ENCODE data around the gene GAGE2A. TPM values are rescaled to one million over a fixed set of nuclear protein-coding genes. Genes with fewer than 3 reads are reported as not detected.

GAGE2A gene
- total RNA-seq, result not detected in 2 replicates

GRCh38 chrX:49589196-49589595 is at the start of gene GAGE2A:
Gene GAGE2A (plus strand): TSS chrX:49589496. CDS start chrX:49590651, 1,155 bp downstream.

GRCh38 chrX:49541433-49541832 is 47.9 kb upstream of the GAGE2A start, which contains the start of gene GAGE12D:
Gene GAGE12D (plus strand): TSS chrX:49541733. CDS start chrX:49542888, 1,155 bp downstream.

GRCh38 chrX:49550989-49551388 is 38.3 kb upstream of the GAGE2A start, which contains the start of gene GAGE12E:
Gene GAGE12E (plus strand): TSS chrX:49551289. CDS start chrX:49552444, 1,155 bp downstream.

GRCh38 chrX:49560542-49560941 is 28.8 kb upstream of the GAGE2A start, which contains the start of gene GAGE12F:
Gene GAGE12F (plus strand): TSS chrX:49560842. CDS start chrX:49561997, 1,155 bp downstream.

GRCh38 chrX:49570100-49570499 is 19.2 kb upstream of the GAGE2A start, which contains the start of gene GAGE12G:
Gene GAGE12G (plus strand): TSS chrX:49570400. CDS start chrX:49571555, 1,155 bp downstream.

GRCh38 chrX:49579649-49580048 is 9.6 kb upstream of the GAGE2A start, which contains the start of gene GAGE12H:
Gene GAGE12H (plus strand): TSS chrX:49579949. CDS start chrX:49581104, 1,155 bp downstream.

GRCh38 chrX:49598720-49599119 is 9.4 kb downstream of the GAGE2A start, which contains the start of gene GAGE1:
Gene GAGE1 (plus strand): TSS chrX:49599020. CDS start chrX:49600175, 1,155 bp downstream.

Other genes starting within 250 kb of the GAGE2A start
- gene GAGE12C, start 57.3 kb upstream of the GAGE2A start, total RNA-seq, result not detected in 2 replicates
- gene GAGE12D, start 47.8 kb upstream of the GAGE2A start, total RNA-seq, result not detected in 2 replicates
- gene GAGE12E, start 38.2 kb upstream of the GAGE2A start, total RNA-seq, result not detected in 2 replicates
- gene GAGE12F, start 28.7 kb upstream of the GAGE2A start, total RNA-seq, result not detected in 2 replicates
- gene GAGE12G, start 19.1 kb upstream of the GAGE2A start, total RNA-seq, result not detected in 2 replicates
- gene GAGE12H, start 9.5 kb upstream of the GAGE2A start, total RNA-seq, result not detected in 2 replicates
- gene GAGE1, start 9.5 kb downstream of the GAGE2A start, total RNA-seq, result not detected in 2 replicates
- gene PAGE1, start 106.5 kb downstream of the GAGE2A start, total RNA-seq, result not detected in 2 replicates
- not detected in 2 replicates for gene PAGE4, start 239.8 kb downstream of the GAGE2A start, total RNA-seq